ENCODE results near the gene METTL8. TPM values are rescaled to one million over a fixed set of nuclear protein-coding genes. Genes with fewer than 3 reads are reported as not detected.

Gene METTL8
- total and polyA plus RNA-seq, 2 experiments from 2014 or later: 16.8 to 30.5 TPM

GRCh38 chr2:171479154-171479814 is 45.5 kb upstream of the METTL8 start:
- peaks cover 5% of the 10 kb centered on the region for H3K4me1 ChIP-seq (ENCODE audit: insufficient read depth)
- TF ChIP-seq EZH2phosphoT487 (IDR thresholded peaks at IDR 0.05; ENCODE audit: low read depth, severe bottlenecking, unreplicated experiment): no peak
- no peak for TF ChIP-seq CTCF (IDR thresholded peaks at IDR 0.05; ENCODE audit: poor library complexity)
- no peak for TF ChIP-seq EZH2 (IDR thresholded peaks at IDR 0.05; ENCODE audit: borderline replicate concordance)
- no peak overlapping the region for H2AFZ ChIP-seq
- no peak overlapping the region for H3K4me3 ChIP-seq
- no peaks in the 10 kb centered on the region for H3K9me2 ChIP-seq (replicated peaks; ENCODE audit: insufficient read depth)
- H3K9me3 ChIP-seq (ENCODE audit: low read depth): no peaks in the 10 kb centered on the region
- H3K36me3 ChIP-seq (replicated peaks; ENCODE audit: insufficient read depth, low read depth): no peaks in the 10 kb centered on the region
- no peak for DNase-seq (ENCODE audit: low spot score)
- no peaks in the 10 kb centered on the region for H3K79me2 ChIP-seq
- 89% methylated on average over 3 of the region's 3 CpGs for WGBS (ENCODE audit: low lambda C conversion rate, missing lambda C conversion rate)
- H4K20me1 ChIP-seq (ENCODE audit: insufficient read depth, poor library complexity, severe bottlenecking): no peaks in the 10 kb centered on the region
- no peaks in the 10 kb centered on the region for H3K27me3 ChIP-seq
- H3K27ac ChIP-seq: no peak overlapping the region
- H3K4me2 ChIP-seq: no peak overlapping the region

GRCh38 chr2:171478345-171478744 is 44.6 kb upstream of the METTL8 start:
- H3K9me3 ChIP-seq (ENCODE audit: low read depth): no peaks in the 10 kb centered on the region
- H3K27ac ChIP-seq: no peak overlapping the region
- no peak overlapping the region for H3K4me2 ChIP-seq
- H3K4me1 ChIP-seq (ENCODE audit: insufficient read depth): peaks cover 5% of the 10 kb centered on the region
- H3K79me2 ChIP-seq: no peaks in the 10 kb centered on the region
- no peak overlapping the region for H2AFZ ChIP-seq
- TF ChIP-seq CTCF (IDR thresholded peaks at IDR 0.05; ENCODE audit: poor library complexity) (no peak), EZH2phosphoT487 (IDR thresholded peaks at IDR 0.05; ENCODE audit: low read depth, severe bottlenecking, unreplicated experiment) (no peak), EZH2 (IDR thresholded peaks at IDR 0.05; ENCODE audit: borderline replicate concordance) (no peak)
- DNase-seq (ENCODE audit: low spot score): no peak
- no peaks in the 10 kb centered on the region for H3K9me2 ChIP-seq (replicated peaks; ENCODE audit: insufficient read depth)
- WGBS (ENCODE audit: low lambda C conversion rate, missing lambda C conversion rate): 36% methylated on average over 1 of the region's 1 CpG
- H3K4me3 ChIP-seq: no peak overlapping the region
- H3K27me3 ChIP-seq: no peaks in the 10 kb centered on the region
- no peaks in the 10 kb centered on the region for H3K36me3 ChIP-seq (replicated peaks; ENCODE audit: insufficient read depth, low read depth)
- H4K20me1 ChIP-seq (ENCODE audit: insufficient read depth, poor library complexity, severe bottlenecking): no peaks in the 10 kb centered on the region

GRCh38 chr2:171475979-171476378 is 42.2 kb upstream of the METTL8 start:
- H4K20me1 ChIP-seq (ENCODE audit: insufficient read depth, poor library complexity, severe bottlenecking): no peaks in the 10 kb centered on the region
- no peak overlapping the region for H3K27ac ChIP-seq
- no peak overlapping the region for H3K4me3 ChIP-seq
- peaks cover 5% of the 10 kb centered on the region for H3K4me1 ChIP-seq (ENCODE audit: insufficient read depth)
- no peaks in the 10 kb centered on the region for H3K79me2 ChIP-seq
- WGBS (ENCODE audit: low lambda C conversion rate, missing lambda C conversion rate): 90% methylated on average over 1 of the region's 1 CpG
- DNase-seq (ENCODE audit: low spot score): no peak
- no peak for TF ChIP-seq EZH2phosphoT487 (IDR thresholded peaks at IDR 0.05; ENCODE audit: low read depth, severe bottlenecking, unreplicated experiment)
- TF ChIP-seq EZH2 (IDR thresholded peaks at IDR 0.05; ENCODE audit: borderline replicate concordance): no peak
- TF ChIP-seq CTCF (IDR thresholded peaks at IDR 0.05; ENCODE audit: poor library complexity): no peak
- no peak overlapping the region for H2AFZ ChIP-seq
- H3K9me3 ChIP-seq (ENCODE audit: low read depth): no peaks in the 10 kb centered on the region
- no peaks in the 10 kb centered on the region for H3K9me2 ChIP-seq (replicated peaks; ENCODE audit: insufficient read depth)
- H3K27me3 ChIP-seq: no peaks in the 10 kb centered on the region
- H3K36me3 ChIP-seq (replicated peaks; ENCODE audit: insufficient read depth, low read depth): no peaks in the 10 kb centered on the region
- H3K4me2 ChIP-seq: no peak overlapping the region
